ENCODE results near the gene HMX1.

HMX1 gene

GRCh38 chr4:8854931-8855330, 16.7 kb downstream of the HMX1 start:
- no peak for DNase-seq

GRCh38 chr4:8854016-8854415, 17.6 kb downstream of the HMX1 start:
- DNase-seq = no peak

GRCh38 chr4:8853249-8853648, 18.4 kb downstream of the HMX1 start:
- DNase-seq = no peak

- no peak for DNase-seq
Observed at GRCh38 chr4:8852118-8852704, 19.4 kb downstream of the HMX1 start.

GRCh38 chr4:8851321-8852117, 20.1 kb downstream of the HMX1 start:
- DNase-seq = no peak

- no peak for DNase-seq
Observed at GRCh38 chr4:8850830-8851188, 20.8 kb downstream of the HMX1 start.

- no peak for DNase-seq
Observed at GRCh38 chr4:8850074-8850829, 21.4 kb downstream of the HMX1 start.

- no peak for DNase-seq
Observed at GRCh38 chr4:8849266-8850073, 22.2 kb downstream of the HMX1 start.

- no peak for DNase-seq
Observed at GRCh38 chr4:8848507-8849265, 23.0 kb downstream of the HMX1 start.

- no peak for DNase-seq
Observed at GRCh38 chr4:8847764-8848163, 23.9 kb downstream of the HMX1 start.

- DNase-seq = no peak
Observed at GRCh38 chr4:8847331-8847730, 24.3 kb downstream of the HMX1 start.

- no peak for DNase-seq
Observed at GRCh38 chr4:8846826-8847225, 24.8 kb downstream of the HMX1 start.

- DNase-seq = no peak
Observed at GRCh38 chr4:8846046-8846720, 25.5 kb downstream of the HMX1 start.

GRCh38 chr4:8844976-8845690, 26.5 kb downstream of the HMX1 start:
- no peak for DNase-seq

GRCh38 chr4:8843597-8843996, 28.0 kb downstream of the HMX1 start:
- DNase-seq = no peak

GRCh38 chr4:8842614-8843013, 29.0 kb downstream of the HMX1 start:
- no peak for DNase-seq

- DNase-seq = no peak
Observed at GRCh38 chr4:8841678-8842268, 29.9 kb downstream of the HMX1 start.

GRCh38 chr4:8840816-8841455, 30.7 kb downstream of the HMX1 start:
- no peak for DNase-seq

- DNase-seq = no peak
Observed at GRCh38 chr4:8840006-8840793, 31.4 kb downstream of the HMX1 start.

Measured in stimulated activated CD4-positive, alpha-beta T cell treated with anti-CD3 and anti-CD28 coated beads, Interleukin-2, amount 100 ng/mL, for 24 hours (primary cell).